CD4-positive, alpha-beta memory T cell (primary cell): Measurements from ENCODE around the gene PLBD2. TPM values are rescaled to one million over a fixed set of nuclear protein-coding genes. Genes with fewer than 3 reads are reported as not detected.

ENCODE experiments used
- CTCF ChIA-PET: fragments of 350-600 bp; sonication (Branson Sonifier 250); formaldehyde crosslinking; loops from one replicate; lab custom pipeline; 2021; ENCODE audit warnings: inconsistent platforms; ENCODE audit not compliant: partially characterized antibody; lab: Charles Lee
- POLR2A ChIA-PET: fragments of 350-600 bp; sonication (Branson Sonifier 250); formaldehyde crosslinking; loops from one replicate; lab custom pipeline; 2021; ENCODE audit not compliant: partially characterized antibody; lab: Charles Lee
- DNase-seq, 5 donors: peaks; one replicate each; pipeline versions ENCODE4 v3.0.0 to v3.0.0-alpha.2; 2020 to 2022; ENCODE audit warnings: mixed read lengths in 1 of 5
- H3K27ac ChIP-seq: one replicate; pipeline ENCODE4 v1.7.0; 2013; ENCODE audit warnings: low read depth, low read length
- H3K27me3 ChIP-seq: 2 replicates; pipeline ENCODE4 v1.7.0; 2013; ENCODE audit warnings: mild to moderate bottlenecking, low read length, moderate library complexity; ENCODE audit not compliant: insufficient read depth
- H3K36me3 ChIP-seq: 2 replicates; pipeline ENCODE4 v1.7.0; 2013; ENCODE audit warnings: mild to moderate bottlenecking, low read length, moderate library complexity; ENCODE audit not compliant: insufficient read depth
- H3K4me1 ChIP-seq: 2 replicates; pipeline ENCODE4 v1.7.0; 2013; ENCODE audit warnings: mild to moderate bottlenecking, low read length, moderate library complexity; ENCODE audit not compliant: insufficient read depth
- H3K4me3 ChIP-seq, 2 donors: one replicate each; pipeline ENCODE4 v1.7.0; 2013; ENCODE audit warnings: low read length in 2 of 2, mild to moderate bottlenecking in 1 of 2
- H3K9me3 ChIP-seq, 2 donors: one replicate each; pipeline ENCODE4 v1.7.0; 2013; ENCODE audit warnings: low read length in 2 of 2, control low read depth in 1 of 2; ENCODE audit not compliant: control insufficient read depth in 1 of 2
- H3K27ac Mint-ChIP-seq, 7 donors: one replicate each; pipeline ENCODE4 v1.8.0; 2020 to 2021; ENCODE audit warnings: mixed read lengths in 7 of 7, mild to moderate bottlenecking in 6 of 7, inconsistent platforms in 3 of 7, moderate library complexity in 3 of 7
- H3K27me3 Mint-ChIP-seq, 2 donors: one replicate each; pipeline ENCODE4 v1.8.0; 2020 to 2021; ENCODE audit warnings: mixed read lengths in 2 of 2
- H3K36me3 Mint-ChIP-seq, 2 donors: one replicate each; pipeline ENCODE4 v1.8.0; 2020 to 2021; ENCODE audit warnings: mixed read lengths in 2 of 2, inconsistent platforms in 1 of 2, mild to moderate bottlenecking in 1 of 2
- H3K4me1 Mint-ChIP-seq, 4 donors: one replicate each; pipeline ENCODE4 v1.8.0; 2020 to 2021; ENCODE audit warnings: mixed read lengths in 4 of 4, mild to moderate bottlenecking in 1 of 4
- H3K4me3 Mint-ChIP-seq, 8 donors: one replicate each; pipeline ENCODE4 v1.8.0; 2020 to 2021; ENCODE audit warnings: mixed read lengths in 8 of 8, mild to moderate bottlenecking in 7 of 8, moderate library complexity in 6 of 8, inconsistent platforms in 3 of 8
- H3K9me3 Mint-ChIP-seq, 8 donors: one replicate each; pipeline ENCODE4 v1.8.0; 2020 to 2021; ENCODE audit warnings: mixed read lengths in 8 of 8, mild to moderate bottlenecking in 5 of 8, inconsistent platforms in 3 of 8, moderate library complexity in 1 of 8
- intact Hi-C: fragments of 100-400 bp; cut with micrococcal nuclease; formaldehyde crosslinking; loops from one replicate; pipeline ENCODE4 v1.15.1; 2023
- polyA plus RNA-seq, 2 donors: library from polyadenylated mRNA; unstranded; fragments of 300-500 nt; fragmentation: Illumina TruSeq; gene quantifications; one replicate each; pipeline ENCODE4 v1.2.3, GENCODE V29; 2021
- total RNA-seq, 2 experiments: library from RNA; stranded (reverse); gene quantifications; one replicate each; pipeline ENCODE4 v1.2.3, GENCODE V29; 2021

The PLBD2 gene
- total and polyA plus RNA-seq, 4 experiments from 2014 or later: 2.2 to 18.4 (median 13.1) TPM

- H3K36me3 Mint-ChIP-seq: no peaks in the 10 kb centered on the region
- peak within 1 kb of the TSS in 2 of 7 donors; percentile 36 to 59 for H3K27ac Mint-ChIP-seq
- Histone ChIP-seq H3K27me3 (no peaks in the 10 kb centered on the region), H3K27ac (no peak within 1 kb of the TSS), H3K9me3 (no peaks in the 10 kb centered on the region), H3K4me1 (no peaks in the 10 kb centered on the region), H3K36me3 (no peaks in the 10 kb centered on the region), H3K4me3 (no peak within 1 kb of the TSS)
- ChIA-PET CTCF (interaction anchor here (1.7 kb wide), 2 partner anchors 9 to 226 kb away, joined by 4 to 7 read pairs; no protein-coding TSS in a partner anchor), POLR2A (no interaction called here)
- H3K27me3 Mint-ChIP-seq: peaks cover 2% of the 10 kb centered on the region in 2 donors
- peaks cover 0 to 2% (median 0%) of the 10 kb centered on the region in 8 donors for H3K9me3 Mint-ChIP-seq
- peaks cover 0 to 13% (median 0%) of the 10 kb centered on the region in 4 donors for H3K4me1 Mint-ChIP-seq
- peak within 1 kb of the TSS in 2 of 8 donors; percentile 86 to 90 for H3K4me3 Mint-ChIP-seq
- intact Hi-C loops: no loop called here
- DNase-seq: no peak
Measured at GRCh38 chr12:113422030-113422885, 63.9 kb downstream of the PLBD2 start, which contains the start of gene SDSL. Gene SDSL, plus strand, starts transcription at chr12:113422380. Its CDS starts 5,603 bp downstream, at chr12:113427983.

- Mint-ChIP-seq H3K27me3 (peaks cover 3% of the 10 kb centered on the region in 2 donors), H3K36me3 (no peaks in the 10 kb centered on the region), H3K4me3 (peak overlapping the region in 2 of 8 donors; percentile 8 to 90), H3K27ac (no peak overlapping the region), H3K9me3 (peaks cover 0 to 2% (median 0%) of the 10 kb centered on the region in 8 donors), H3K4me1 (peaks cover 0 to 13% (median 0%) of the 10 kb centered on the region in 4 donors)
- ChIA-PET POLR2A (no interaction called here), CTCF (interaction anchor here (1.7 kb wide), 2 partner anchors 10 to 226 kb away, joined by 4 to 7 read pairs; no protein-coding TSS in a partner anchor)
- no peak overlapping the region for H3K27ac ChIP-seq
- H3K27me3 ChIP-seq: no peaks in the 10 kb centered on the region
- H3K4me1 ChIP-seq: no peaks in the 10 kb centered on the region
- DNase-seq: no peak
- H3K4me3 ChIP-seq: no peak overlapping the region
- H3K9me3 ChIP-seq: no peaks in the 10 kb centered on the region
- intact Hi-C loops: no loop called here
- no peaks in the 10 kb centered on the region for H3K36me3 ChIP-seq
Measured at GRCh38 chr12:113422886-113423669, 64.7 kb downstream of the PLBD2 start.

GRCh38 chr12:113424456-113424855 is 66.1 kb downstream of the PLBD2 start:
- Histone ChIP-seq H3K4me1 (no peaks in the 10 kb centered on the region), H3K9me3 (no peaks in the 10 kb centered on the region), H3K36me3 (no peaks in the 10 kb centered on the region), H3K27ac (no peak overlapping the region), H3K4me3 (no peak overlapping the region), H3K27me3 (no peaks in the 10 kb centered on the region)
- intact Hi-C loops: loop anchor here (2.0 kb wide), 1 partner anchor 376 kb away; no protein-coding TSS in a partner anchor
- H3K4me1 Mint-ChIP-seq: peaks cover 0 to 13% (median 0%) of the 10 kb centered on the region in 4 donors
- H3K36me3 Mint-ChIP-seq: no peaks in the 10 kb centered on the region
- peaks cover 0 to 2% (median 0%) of the 10 kb centered on the region in 8 donors for H3K9me3 Mint-ChIP-seq
- H3K27ac Mint-ChIP-seq: peak overlapping the region in 1 of 7 donors; percentile 5
- peaks cover 3 to 8% of the 10 kb centered on the region in 2 donors for H3K27me3 Mint-ChIP-seq
- ChIA-PET CTCF (interaction anchor here (0.7 to 2.3 kb wide), 6 partner anchors 11 to 228 kb away, joined by 3 to 28 read pairs (median 4); no protein-coding TSS in a partner anchor), POLR2A (no interaction called here)
- H3K4me3 Mint-ChIP-seq: no peak overlapping the region
- no peak for DNase-seq

DNA sequence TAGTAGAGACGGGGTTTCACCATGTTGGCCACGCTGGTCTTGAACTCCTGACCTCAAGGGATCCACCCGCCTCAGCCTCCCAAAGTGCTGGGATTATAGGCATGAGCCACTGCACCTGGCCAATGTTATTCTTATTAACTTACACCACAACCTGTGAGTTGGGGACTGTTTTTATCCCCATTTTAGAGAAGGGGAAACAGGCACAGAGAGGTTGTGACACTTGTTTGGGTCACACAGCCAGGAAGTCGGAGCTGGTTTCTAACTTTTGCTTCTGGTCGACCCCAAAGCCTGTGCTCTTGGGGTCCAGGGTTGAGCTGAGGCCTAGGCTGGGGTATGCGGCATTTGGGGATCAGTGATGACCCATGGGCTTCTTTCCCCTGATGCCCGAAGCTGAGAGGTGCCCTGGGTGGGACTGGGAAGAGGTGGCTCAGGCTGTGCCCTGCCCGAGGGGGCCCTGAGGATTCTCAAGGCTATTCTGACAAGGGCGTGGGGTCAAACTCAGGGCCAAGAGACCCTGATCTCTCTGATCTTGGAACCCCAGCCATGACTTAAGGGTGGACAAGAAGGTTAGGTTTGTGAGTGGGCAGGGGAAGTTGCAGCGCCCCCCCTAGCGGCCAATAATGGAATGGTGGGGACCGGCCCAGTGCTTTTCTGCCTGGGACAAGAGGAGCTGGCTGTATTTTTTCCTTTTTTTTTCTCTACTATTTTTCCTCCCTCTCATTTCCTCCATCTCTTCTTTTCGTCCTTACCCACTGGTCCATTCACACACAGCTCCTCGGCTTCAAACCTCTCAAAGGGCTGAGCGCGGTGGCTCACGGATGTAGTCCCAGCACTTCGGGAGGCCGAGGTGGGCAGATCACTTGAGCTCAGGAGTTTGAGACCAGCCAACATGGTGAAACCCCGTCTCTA is 66.8 kb downstream of the PLBD2 start:
- POLR2A ChIA-PET: interaction anchor here (0.6 kb wide), 1 partner anchor 97 kb away, joined by 3 read pairs; no protein-coding TSS in a partner anchor
- H3K4me3 Mint-ChIP-seq: no peak overlapping the region
- DNase-seq: peak; percentile 30 to 43 (median 35)
- H3K27me3 Mint-ChIP-seq: peaks cover 6 to 11% of the 10 kb centered on the region in 2 donors
- H3K27ac ChIP-seq: no peak overlapping the region
- peaks cover 0 to 13% (median 0%) of the 10 kb centered on the region in 4 donors for H3K4me1 Mint-ChIP-seq
- no peaks in the 10 kb centered on the region for H3K9me3 Mint-ChIP-seq
- no peaks in the 10 kb centered on the region for H3K27me3 ChIP-seq
- no peaks in the 10 kb centered on the region for H3K9me3 ChIP-seq
- intact Hi-C loops: loop anchor here (2.0 kb wide), 1 partner anchor 376 kb away; no protein-coding TSS in a partner anchor
- no peaks in the 10 kb centered on the region for H3K4me1 ChIP-seq
- H3K36me3 Mint-ChIP-seq: no peaks in the 10 kb centered on the region
- H3K27ac Mint-ChIP-seq: no peak overlapping the region
- CTCF ChIA-PET: interaction anchor here (0.5 to 2.3 kb wide), 16 partner anchors 11 to 252 kb away, joined by 3 to 28 read pairs (median 3); partner anchors contain the start of gene SDS
- H3K36me3 ChIP-seq: no peaks in the 10 kb centered on the region
- H3K4me3 ChIP-seq: no peak overlapping the region

GRCh38 chr12:113425960-113426453 is 67.6 kb downstream of the PLBD2 start:
- Mint-ChIP-seq H3K36me3 (no peaks in the 10 kb centered on the region), H3K9me3 (no peaks in the 10 kb centered on the region), H3K4me1 (peaks cover 0 to 13% (median 0%) of the 10 kb centered on the region in 4 donors), H3K27me3 (peaks cover 11% of the 10 kb centered on the region in 2 donors), H3K27ac (no peak overlapping the region), H3K4me3 (no peak overlapping the region)
- CTCF ChIA-PET: interaction anchor here (0.5 to 2.3 kb wide), 12 partner anchors 21 to 253 kb away, joined by 3 to 28 read pairs (median 3); partner anchors contain the start of gene SDS
- no peaks in the 10 kb centered on the region for H3K27me3 ChIP-seq
- H3K4me1 ChIP-seq: no peaks in the 10 kb centered on the region
- no peaks in the 10 kb centered on the region for H3K36me3 ChIP-seq
- intact Hi-C loops: loop anchor here (2.0 kb wide), 1 partner anchor 377 kb away; no protein-coding TSS in a partner anchor
- H3K9me3 ChIP-seq: no peaks in the 10 kb centered on the region
- DNase-seq: no peak
- POLR2A ChIA-PET: no interaction called here
- H3K4me3 ChIP-seq: no peak overlapping the region
- H3K27ac ChIP-seq: no peak overlapping the region

DNA sequence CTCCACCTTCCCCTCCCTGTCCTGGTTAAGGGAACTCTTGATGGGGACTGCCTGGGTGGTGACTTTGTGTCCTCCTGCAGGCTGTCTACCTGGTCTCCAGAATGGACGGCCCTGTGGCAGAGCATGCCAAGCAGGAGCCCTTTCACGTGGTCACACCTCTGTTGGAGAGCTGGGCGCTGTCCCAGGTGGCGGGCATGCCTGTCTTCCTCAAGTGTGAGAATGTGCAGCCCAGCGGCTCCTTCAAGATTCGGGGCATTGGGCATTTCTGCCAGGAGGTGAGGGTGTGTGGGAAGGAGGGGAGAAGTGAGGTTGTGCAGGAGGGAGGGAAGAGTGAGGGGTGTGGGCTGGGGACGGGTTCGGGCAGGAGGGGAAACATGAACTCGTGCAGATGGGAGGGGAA is 69.5 kb downstream of the PLBD2 start:
- ChIA-PET CTCF (no interaction called here), POLR2A (no interaction called here)
- Histone ChIP-seq H3K27me3 (no peaks in the 10 kb centered on the region), H3K4me1 (no peaks in the 10 kb centered on the region), H3K4me3 (no peak overlapping the region), H3K9me3 (no peaks in the 10 kb centered on the region), H3K27ac (no peak overlapping the region), H3K36me3 (no peaks in the 10 kb centered on the region)
- Mint-ChIP-seq H3K4me3 (no peak overlapping the region), H3K27ac (no peak overlapping the region), H3K9me3 (no peaks in the 10 kb centered on the region), H3K27me3 (peaks cover 10 to 14% of the 10 kb centered on the region in 2 donors), H3K36me3 (no peaks in the 10 kb centered on the region), H3K4me1 (peaks cover 0 to 4% (median 0%) of the 10 kb centered on the region in 4 donors)
- intact Hi-C loops: no loop called here
- DNase-seq: no peak
